Right atrium auricular region (tissue), 2 donors: Measurements from ENCODE around the gene RBX1. TPM values are rescaled to one million over a fixed set of nuclear protein-coding genes. Genes with fewer than 3 reads are reported as not detected.
A peak's percentile ranks its signal among the peaks of the same experiment; 100 is the strongest.

Experiments
- DNase-seq: peaks from one replicate; pipeline ENCODE4 v3.0.0-alpha.2; 2019; ENCODE audit warnings: low spot score
- H3K27ac ChIP-seq, 2 donors: fragments of 200-600 bp; sonication (generic); 1 replicate in 1 of 2; 2 replicates in 1 of 2; pipeline ENCODE4 v1.5.1; 2016 to 2019
- H3K27me3 ChIP-seq, 2 donors: fragments of 200-600 bp; sonication (generic); one replicate each; pipeline versions ENCODE4 v1.5.1 to v1.6.0; 2017 to 2019
- H3K36me3 ChIP-seq: fragments of 200-600 bp; sonication (generic); one replicate; pipeline ENCODE4 v1.5.1; 2016
- H3K4me1 ChIP-seq, 2 donors: fragments of 200-600 bp; sonication (generic); one replicate each; pipeline versions ENCODE4 v1.5.1 to v1.6.0; 2017 to 2019
- H3K4me3 ChIP-seq, 2 donors: fragments of 200-600 bp; sonication (generic); 1 replicate in 1 of 2; 2 replicates in 1 of 2; pipeline ENCODE4 v1.5.1; 2017 to 2019; ENCODE audit warnings: mild to moderate bottlenecking in 1 of 2, moderate library complexity in 1 of 2
- H3K9me3 ChIP-seq, 2 donors: fragments of 200-600 bp; sonication (generic); one replicate each; pipeline ENCODE4 v1.5.1; 2019
- total RNA-seq, 2 donors: library from RNA; depleted of rRNA; stranded (reverse); fragments of >200 nt; gene quantifications; one replicate each; pipeline ENCODE4 v1.1.0, GENCODE V29; 2016
- TF ChIP-seq, protein P1 (sequence below), 2 donors: fragments of 200-600 bp; sonication (generic); IDR thresholded peaks; one replicate each; pipeline ENCODE4 v1.5.1; 2019; ENCODE audit warnings: antibody characterized with exemption in 2 of 2

Gene RBX1
- total RNA-seq, 2 donors from 2014 or later = 43.4 to 44.5 TPM

DNA sequence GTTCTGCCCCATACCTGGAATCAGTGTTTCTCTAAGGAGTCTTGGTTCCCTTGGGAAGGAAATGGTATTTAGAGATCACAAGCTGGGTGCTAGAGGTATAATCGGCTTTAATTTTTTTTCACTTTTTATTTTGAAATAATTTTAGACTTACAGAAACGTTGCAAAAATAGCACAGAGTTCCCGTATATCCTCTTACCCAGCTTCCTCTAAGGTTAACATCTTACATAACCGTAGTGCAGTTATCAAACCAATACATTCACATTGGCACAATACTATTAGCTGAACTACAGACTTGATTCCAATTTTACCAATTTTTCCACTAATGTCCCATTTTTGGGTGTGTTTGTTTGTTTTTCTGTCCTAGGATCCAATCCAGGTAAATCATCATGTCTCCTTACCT is 63.8 kb downstream of the RBX1 start:
- Histone ChIP-seq H3K4me3 (no peak overlapping the region), H3K9me3 (no peaks in the 10 kb centered on the region), H3K27me3 (no peaks in the 10 kb centered on the region), H3K27ac (no peak overlapping the region), H3K36me3 (no peaks in the 10 kb centered on the region), H3K4me1 (no peaks in the 10 kb centered on the region)
- no peak for DNase-seq
- TF ChIP-seq, protein P1, sequence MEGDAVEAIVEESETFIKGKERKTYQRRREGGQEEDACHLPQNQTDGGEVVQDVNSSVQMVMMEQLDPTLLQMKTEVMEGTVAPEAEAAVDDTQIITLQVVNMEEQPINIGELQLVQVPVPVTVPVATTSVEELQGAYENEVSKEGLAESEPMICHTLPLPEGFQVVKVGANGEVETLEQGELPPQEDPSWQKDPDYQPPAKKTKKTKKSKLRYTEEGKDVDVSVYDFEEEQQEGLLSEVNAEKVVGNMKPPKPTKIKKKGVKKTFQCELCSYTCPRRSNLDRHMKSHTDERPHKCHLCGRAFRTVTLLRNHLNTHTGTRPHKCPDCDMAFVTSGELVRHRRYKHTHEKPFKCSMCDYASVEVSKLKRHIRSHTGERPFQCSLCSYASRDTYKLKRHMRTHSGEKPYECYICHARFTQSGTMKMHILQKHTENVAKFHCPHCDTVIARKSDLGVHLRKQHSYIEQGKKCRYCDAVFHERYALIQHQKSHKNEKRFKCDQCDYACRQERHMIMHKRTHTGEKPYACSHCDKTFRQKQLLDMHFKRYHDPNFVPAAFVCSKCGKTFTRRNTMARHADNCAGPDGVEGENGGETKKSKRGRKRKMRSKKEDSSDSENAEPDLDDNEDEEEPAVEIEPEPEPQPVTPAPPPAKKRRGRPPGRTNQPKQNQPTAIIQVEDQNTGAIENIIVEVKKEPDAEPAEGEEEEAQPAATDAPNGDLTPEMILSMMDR (IDR thresholded peaks at IDR 0.05) = no peak

DNA sequence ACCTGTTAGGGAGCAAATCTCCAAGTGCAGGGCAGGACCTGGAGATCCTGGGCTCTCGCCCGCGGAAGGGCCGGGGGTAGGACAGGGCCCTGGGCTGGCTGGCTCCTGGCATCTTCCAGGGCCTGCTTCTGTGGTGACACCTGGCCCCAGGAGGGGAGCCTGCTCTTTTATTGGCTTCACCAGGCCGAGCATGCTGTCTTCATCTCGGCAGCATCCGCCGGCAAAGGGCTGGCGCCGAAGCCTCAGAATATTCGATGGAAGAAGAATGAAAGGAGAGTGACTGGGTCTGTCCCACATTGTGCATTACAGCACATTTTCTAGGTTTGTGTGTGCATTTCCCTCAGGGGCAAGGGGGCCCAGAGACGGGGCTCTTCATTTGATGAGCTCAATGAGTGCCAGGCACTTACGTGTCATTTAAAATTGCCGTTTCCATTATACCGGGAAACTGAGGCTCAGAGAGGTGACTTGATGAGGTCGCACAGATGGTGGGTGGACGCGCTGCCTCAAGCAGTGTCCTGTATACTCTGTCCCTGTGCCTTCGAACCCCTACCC is 70.0 kb downstream of the RBX1 start:
- Histone ChIP-seq H3K4me3 (peak overlapping the region; percentile 57 to 80), H3K27ac (peak overlapping the region; percentile 96 to 97), H3K4me1 (peaks cover 0 to 14% of the 10 kb centered on the region in 2 donors), H3K27me3 (no peaks in the 10 kb centered on the region), H3K36me3 (no peaks in the 10 kb centered on the region), H3K9me3 (no peaks in the 10 kb centered on the region)
- TF ChIP-seq, protein P1 (IDR thresholded peaks at IDR 0.05) = no peak
- DNase-seq = no peak

DNA sequence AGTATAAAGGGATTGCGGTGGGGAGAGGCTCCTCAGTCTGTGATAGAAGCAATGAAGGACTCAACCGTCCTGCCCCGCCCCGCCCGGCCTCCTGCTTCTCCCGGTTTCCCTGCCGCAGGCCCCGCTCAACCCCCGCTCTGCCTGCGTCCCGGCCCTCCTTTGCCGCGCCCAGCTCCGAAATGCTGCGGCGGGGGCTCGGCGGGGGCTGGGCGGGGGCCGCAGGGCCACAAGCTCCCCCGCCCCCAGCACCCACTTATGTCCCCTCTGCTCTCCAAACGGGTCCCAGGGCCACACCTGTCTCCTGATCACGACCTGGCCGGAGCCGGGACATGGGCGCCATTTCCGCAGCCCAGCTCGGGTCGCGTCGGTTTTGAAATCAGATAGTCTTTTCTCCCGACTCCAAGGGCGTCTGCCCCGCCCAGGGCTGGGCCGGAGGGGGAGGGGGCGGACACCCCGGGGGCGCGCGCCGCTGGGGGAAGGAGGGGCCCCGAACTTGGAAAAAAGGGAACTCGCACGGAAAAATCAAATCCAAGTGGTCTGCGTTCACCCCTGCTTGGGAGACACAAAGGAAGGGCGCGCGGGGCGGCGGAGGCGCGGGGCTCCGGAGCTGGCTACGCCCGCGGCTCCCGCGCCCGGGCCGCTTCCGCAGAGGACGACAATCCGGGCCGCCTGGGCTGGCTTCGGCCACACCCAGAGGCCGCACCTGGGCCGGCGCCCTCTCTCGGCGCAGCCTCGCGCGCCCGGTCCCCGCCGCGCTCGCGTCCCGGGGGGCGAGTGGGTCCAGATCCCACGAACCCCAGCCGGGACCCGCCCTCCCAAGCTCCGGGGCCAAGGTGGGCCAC is 70.7 kb downstream of the RBX1 start:
- DNase-seq = peak; percentile 68
- peak overlapping the region; percentile 96 to 97 for H3K27ac ChIP-seq
- H3K36me3 ChIP-seq = no peaks in the 10 kb centered on the region
- no peaks in the 10 kb centered on the region for H3K27me3 ChIP-seq
- H3K4me1 ChIP-seq = peaks cover 0 to 14% of the 10 kb centered on the region in 2 donors
- H3K9me3 ChIP-seq = no peaks in the 10 kb centered on the region
- TF ChIP-seq, protein P1 (IDR thresholded peaks at IDR 0.05) = no peak
- peak overlapping the region; percentile 57 to 80 for H3K4me3 ChIP-seq

DNA sequence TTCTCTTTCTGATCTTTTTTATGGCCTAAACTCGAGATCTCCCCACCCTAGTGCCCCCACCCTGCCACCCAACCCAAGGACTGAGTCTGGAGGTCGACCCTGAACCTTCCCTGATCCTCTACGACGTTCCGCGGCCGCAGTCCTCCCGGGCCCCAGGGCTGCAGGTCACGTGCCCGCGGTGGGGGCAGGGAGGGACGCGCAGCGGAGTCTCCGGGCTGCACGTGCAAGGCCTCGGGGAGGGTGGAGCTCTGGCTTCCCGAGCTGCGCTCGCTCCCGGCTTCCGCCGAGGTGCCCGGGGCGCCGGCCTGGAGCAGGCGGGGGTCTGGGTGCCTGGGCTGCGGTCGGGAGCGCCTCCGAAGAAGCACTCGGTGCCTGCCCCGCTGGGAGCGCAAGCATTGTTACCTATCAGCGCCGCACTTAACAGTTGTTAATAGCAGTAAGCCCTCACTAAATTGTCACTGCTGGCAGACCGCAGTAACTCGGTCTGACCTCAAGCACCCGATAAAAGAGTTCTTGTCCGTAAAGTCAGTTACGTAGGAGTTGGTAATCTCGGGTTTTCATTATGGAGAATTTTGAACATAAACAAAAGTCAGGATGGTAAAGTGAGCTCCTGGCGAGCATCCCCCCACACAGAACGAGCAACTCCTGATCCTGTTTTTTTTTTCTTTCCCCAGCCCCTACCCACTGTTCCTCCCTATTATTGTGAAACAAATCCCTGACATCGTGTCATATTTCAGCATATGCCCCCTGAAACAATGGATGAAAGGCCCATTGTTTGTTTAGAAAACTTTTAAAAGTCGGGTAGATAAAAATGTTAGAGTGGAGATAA is 71.5 kb downstream of the RBX1 start:
- DNase-seq = peak; percentile 91
- Histone ChIP-seq H3K9me3 (no peaks in the 10 kb centered on the region), H3K4me3 (peak overlapping the region; percentile 57 to 80), H3K27ac (peak overlapping the region; percentile 96 to 97), H3K4me1 (peaks cover 0 to 14% of the 10 kb centered on the region in 2 donors), H3K27me3 (no peaks in the 10 kb centered on the region), H3K36me3 (no peaks in the 10 kb centered on the region)
- TF ChIP-seq, protein P1 (IDR thresholded peaks at IDR 0.05) = no peak

Other genes starting within 250 kb of the RBX1 start
- gene SLC25A17, start 132.0 kb upstream of the RBX1 start, total RNA-seq = 1 to 10 TPM; 5.5 to 7.2 TPM
- 100 to 1,000 TPM; 101 to 105 TPM for gene ST13, start 94.7 kb upstream of the RBX1 start, total RNA-seq
- gene XPNPEP3, start 94.2 kb upstream of the RBX1 start, total RNA-seq = 10 to 100 TPM in 1 of 2 donors, 1 to 10 TPM in 1; 9.4 to 12.5 TPM
- gene DNAJB7, start 89.3 kb upstream of the RBX1 start, total RNA-seq = not detected
- gene EP300, start 141.2 kb downstream of the RBX1 start, total RNA-seq = 10 to 100 TPM; 28.0 to 41.7 TPM